ENCODE results near the gene SLC7A9. TPM values are rescaled to one million over a fixed set of nuclear protein-coding genes. Genes with fewer than 3 reads are reported as not detected.

Gene SLC7A9
- total RNA-seq, 3 donors from 2014 or later (not counting 1 experiment from before 2014, with no cell fraction given), result 0.75 to 0.80 TPM; not detected in 1

GRCh38 chr19:32818536-32818935 lies 51.0 kb downstream of the SLC7A9 start:
- Histone ChIP-seq H3K4me3 (ENCODE audit: low read length) (no peak overlapping the region), H3K36me3 (ENCODE audit: control insufficient read depth, insufficient read depth, low read length) (no peaks in the 10 kb centered on the region), H3K4me1 (ENCODE audit: control insufficient read depth, insufficient read depth, low read length) (peaks cover 12% of the 10 kb centered on the region), H3K27ac (ENCODE audit: low read length) (no peak overlapping the region), H3K9me3 (ENCODE audit: control insufficient read depth, insufficient read depth, low read length) (no peaks in the 10 kb centered on the region), H3K27me3 (ENCODE audit: control insufficient read depth, insufficient read depth, low read length) (no peaks in the 10 kb centered on the region)
- no peak overlapping the region for H3K4me3 Mint-ChIP-seq
- 86% methylated on average over 8 of the region's 8 CpGs for WGBS (ENCODE audit: insufficient coverage)
- peaks cover 0 to 5% of the 10 kb centered on the region in 2 donors for H3K4me1 Mint-ChIP-seq
- intact Hi-C loops (cut with micrococcal nuclease), result no loop called here
- no peaks in the 10 kb centered on the region for H3K9me3 Mint-ChIP-seq
- DNase-seq, result no peak
- no peak for TF ChIP-seq CTCF (IDR thresholded peaks at IDR 0.05)
- peaks cover 11 to 17% of the 10 kb centered on the region in 2 donors for H3K27me3 Mint-ChIP-seq (ENCODE audit: low read depth in 2 of 2)
- no peak for ATAC-seq
- H3K27ac Mint-ChIP-seq, result no peak overlapping the region
- no peaks in the 10 kb centered on the region for H3K36me3 Mint-ChIP-seq

- Mint-ChIP-seq H3K9me3 (no peaks in the 10 kb centered on the region), H3K4me3 (no peak overlapping the region), H3K4me1 (peaks cover 0 to 5% of the 10 kb centered on the region in 2 donors), H3K36me3 (no peaks in the 10 kb centered on the region), H3K27ac (no peak overlapping the region), H3K27me3 (ENCODE audit: low read depth in 2 of 2) (peaks cover 8 to 17% of the 10 kb centered on the region in 2 donors)
- Histone ChIP-seq H3K36me3 (ENCODE audit: control insufficient read depth, insufficient read depth, low read length) (no peaks in the 10 kb centered on the region), H3K27me3 (ENCODE audit: control insufficient read depth, insufficient read depth, low read length) (no peaks in the 10 kb centered on the region), H3K4me1 (ENCODE audit: control insufficient read depth, insufficient read depth, low read length) (peaks cover 12% of the 10 kb centered on the region), H3K4me3 (ENCODE audit: low read length) (no peak overlapping the region), H3K27ac (ENCODE audit: low read length) (no peak overlapping the region), H3K9me3 (ENCODE audit: control insufficient read depth, insufficient read depth, low read length) (no peaks in the 10 kb centered on the region)
- TF ChIP-seq CTCF (IDR thresholded peaks at IDR 0.05), result no peak
- 85% methylated on average over 17 of the region's 17 CpGs for WGBS (ENCODE audit: insufficient coverage)
- DNase-seq (no peak), ATAC-seq (no peak)
- intact Hi-C loops (cut with micrococcal nuclease), result no loop called here
These were observed 51.7 kb downstream of the SLC7A9 start for GRCh38 chr19:32817569-32818476.

- Mint-ChIP-seq H3K27me3 (ENCODE audit: low read depth in 2 of 2) (peaks cover 8 to 19% of the 10 kb centered on the region in 2 donors), H3K36me3 (no peaks in the 10 kb centered on the region), H3K4me1 (peaks cover 0 to 5% of the 10 kb centered on the region in 2 donors), H3K4me3 (no peak overlapping the region), H3K9me3 (no peaks in the 10 kb centered on the region), H3K27ac (no peak overlapping the region)
- no peak overlapping the region for H3K27ac ChIP-seq (ENCODE audit: low read length)
- WGBS (ENCODE audit: insufficient coverage), result 64% methylated on average over 4 of the region's 7 CpGs
- H3K4me3 ChIP-seq (ENCODE audit: low read length), result no peak overlapping the region
- no peaks in the 10 kb centered on the region for H3K36me3 ChIP-seq (ENCODE audit: control insufficient read depth, insufficient read depth, low read length)
- peaks cover 12% of the 10 kb centered on the region for H3K4me1 ChIP-seq (ENCODE audit: control insufficient read depth, insufficient read depth, low read length)
- no peaks in the 10 kb centered on the region for H3K9me3 ChIP-seq (ENCODE audit: control insufficient read depth, insufficient read depth, low read length)
- intact Hi-C loops (cut with micrococcal nuclease), result no loop called here
- ATAC-seq (no peak), DNase-seq (no peak)
- TF ChIP-seq CTCF (IDR thresholded peaks at IDR 0.05), result no peak
- H3K27me3 ChIP-seq (ENCODE audit: control insufficient read depth, insufficient read depth, low read length), result no peaks in the 10 kb centered on the region
These were observed 52.9 kb downstream of the SLC7A9 start for GRCh38 chr19:32816555-32817099.
